ENCODE data around the gene TMPRSS11E.
"Not testable (repeated sequence)": the region's sequence is repeated elsewhere in the genome, so short reads cannot be mapped to it uniquely, and the experiment has no call there.

The TMPRSS11E gene

GRCh38 chr4:68469482-68469881, 22.2 kb downstream of the TMPRSS11E start:
- Mint-ChIP-seq H3K36me3 (ENCODE audit: insufficient read depth) (no peaks in the 10 kb centered on the region), H3K27me3 (no peaks in the 10 kb centered on the region), H3K27ac (no peak overlapping the region), H3K9me3 (no peaks in the 10 kb centered on the region), H3K4me1 (ENCODE audit: low read depth in 2 of 2) (peaks cover 0 to 3% of the 10 kb centered on the region in 2 donors), H3K4me3 (no peak overlapping the region)
- DNase-seq (no peak), ATAC-seq (replicated peaks) (no peak)

GRCh38 chr4:68476191-68476590, 28.9 kb downstream of the TMPRSS11E start:
- no peak for DNase-seq

DNA sequence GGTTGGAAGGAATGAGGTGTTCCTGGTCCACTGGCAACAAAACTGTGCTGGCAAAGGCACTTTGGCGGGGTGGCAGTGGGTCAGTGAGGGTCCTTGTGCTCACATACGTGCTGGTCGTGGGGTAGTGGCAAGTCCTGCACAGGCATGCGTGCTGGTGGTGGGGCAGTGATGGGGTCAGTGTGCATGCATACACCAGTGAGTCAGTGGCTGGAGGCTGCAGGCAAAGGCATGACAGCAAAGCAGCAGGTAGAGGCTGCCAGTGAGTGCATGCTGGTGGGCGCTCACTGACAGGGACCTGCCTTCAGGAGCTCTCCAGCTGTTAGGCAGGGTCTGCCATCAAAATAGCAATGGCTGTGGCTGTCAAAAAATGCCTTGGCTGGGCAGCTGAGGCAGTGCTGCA, 42.1 kb downstream of the TMPRSS11E start:
- no peak for DNase-seq
- Mint-ChIP-seq H3K4me3 (no peak overlapping the region), H3K36me3 (ENCODE audit: insufficient read depth) (no peaks in the 10 kb centered on the region), H3K27me3 (peaks cover 0 to 8% of the 10 kb centered on the region in 2 donors), H3K4me1 (ENCODE audit: low read depth in 2 of 2) (no peaks in the 10 kb centered on the region), H3K27ac (no peak overlapping the region), H3K9me3 (no peaks in the 10 kb centered on the region)
- no peak for ATAC-seq (replicated peaks)

More at GRCh38 chr4:68476191-68476590, 28.9 kb downstream of the TMPRSS11E start:
- Mint-ChIP-seq H3K27me3 (peaks cover 0 to 6% of the 10 kb centered on the region in 2 donors), H3K4me1 (ENCODE audit: low read depth in 2 of 2) (peaks cover 0 to 5% of the 10 kb centered on the region in 2 donors), H3K27ac (no peak overlapping the region), H3K36me3 (ENCODE audit: insufficient read depth) (no peaks in the 10 kb centered on the region), H3K4me3 (no peak overlapping the region), H3K9me3 (no peaks in the 10 kb centered on the region)
- ATAC-seq (replicated peaks): no peak

DNA sequence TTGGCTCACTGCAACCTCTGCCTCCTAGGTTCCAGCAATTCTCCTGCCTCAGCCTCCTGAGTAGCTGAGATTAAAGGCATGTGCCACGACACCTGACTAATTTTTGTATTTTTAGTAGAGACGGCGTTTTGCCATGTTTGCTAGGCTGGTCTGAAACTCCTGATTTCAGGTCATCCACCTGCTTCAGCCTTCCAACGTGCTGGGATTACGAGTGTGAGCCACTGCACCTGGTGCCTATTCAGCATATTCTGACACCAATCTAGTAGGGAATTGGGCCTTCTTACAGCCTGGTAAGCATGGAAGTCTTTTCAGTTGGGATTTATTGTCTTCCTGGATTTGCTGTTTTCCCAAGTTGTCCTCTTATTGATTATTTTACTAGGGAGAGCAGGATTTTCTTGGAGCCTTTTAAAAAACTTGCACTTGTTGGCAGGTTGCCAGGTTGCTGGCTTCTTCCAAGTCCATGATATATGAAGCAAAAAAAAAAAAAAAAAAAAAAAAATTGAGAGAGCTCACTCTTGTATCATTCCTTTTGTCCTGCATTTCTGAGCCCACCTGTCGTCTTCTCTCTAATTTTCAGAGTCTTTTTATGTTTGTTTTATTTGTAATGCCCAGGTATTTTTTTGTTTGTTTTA, 43.7 kb downstream of the TMPRSS11E start:
- no peak for DNase-seq
- no peak for ATAC-seq (replicated peaks)
- Mint-ChIP-seq H3K4me1 (ENCODE audit: low read depth in 2 of 2) (no peaks in the 10 kb centered on the region), H3K36me3 (ENCODE audit: insufficient read depth) (no peaks in the 10 kb centered on the region), H3K9me3 (no peaks in the 10 kb centered on the region), H3K4me3 (no peak overlapping the region), H3K27ac (no peak overlapping the region), H3K27me3 (peaks cover 0 to 8% of the 10 kb centered on the region in 2 donors)

DNA sequence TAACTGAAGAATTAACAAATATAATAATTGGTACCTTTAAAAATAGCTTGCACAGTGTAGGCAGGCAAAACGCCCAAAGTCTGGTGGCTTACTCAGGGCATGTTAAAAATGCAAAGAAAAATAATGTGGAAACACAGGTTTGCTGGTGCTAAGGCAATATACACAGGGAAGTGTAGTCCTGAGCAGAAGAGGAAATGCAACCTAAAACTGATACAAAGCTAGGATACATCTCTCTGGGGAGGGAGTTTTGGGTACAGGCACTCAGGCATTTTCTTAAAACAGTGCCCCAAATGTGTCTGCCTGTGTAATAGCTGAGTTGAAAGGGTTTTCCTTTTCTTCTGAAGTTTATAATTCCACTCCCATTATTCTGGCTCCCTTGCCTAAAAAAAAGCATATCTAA, 47.4 kb downstream of the TMPRSS11E start:
- Mint-ChIP-seq H3K4me1 (ENCODE audit: low read depth in 2 of 2) (no peaks in the 10 kb centered on the region), H3K27ac (peak overlapping the region in 1 of 2 donors; percentile 1)
- ATAC-seq (replicated peaks): no peak

GRCh38 chr4:68498413-68499007, 51.2 kb downstream of the TMPRSS11E start:
- no peaks in the 10 kb centered on the region for H3K9me3 Mint-ChIP-seq
- ATAC-seq (replicated peaks): peak; percentile 85
- H3K4me3 Mint-ChIP-seq: no peak overlapping the region
- H3K36me3 Mint-ChIP-seq (ENCODE audit: insufficient read depth): no peaks in the 10 kb centered on the region
- H3K4me1 Mint-ChIP-seq (ENCODE audit: low read depth in 2 of 2): no peaks in the 10 kb centered on the region
- DNase-seq: peak; percentile 34 to 40 (median 39)
- H3K27ac Mint-ChIP-seq: no peak overlapping the region
- H3K27me3 Mint-ChIP-seq: no peaks in the 10 kb centered on the region

More for the DNA sequence above, 47.4 kb downstream of the TMPRSS11E start:
- Mint-ChIP-seq H3K36me3 (ENCODE audit: insufficient read depth) (no peaks in the 10 kb centered on the region), H3K27me3 (no peaks in the 10 kb centered on the region), H3K9me3 (no peaks in the 10 kb centered on the region), H3K4me3 (no peak overlapping the region)
- no peak for DNase-seq

- H3K27me3 Mint-ChIP-seq: no peaks in the 10 kb centered on the region
- H3K27ac Mint-ChIP-seq: no peak overlapping the region
- H3K9me3 Mint-ChIP-seq: no peaks in the 10 kb centered on the region
- ATAC-seq (replicated peaks): no peak
- no peak overlapping the region for H3K4me3 Mint-ChIP-seq
- no peak for DNase-seq
- H3K36me3 Mint-ChIP-seq (ENCODE audit: insufficient read depth): no peaks in the 10 kb centered on the region
- H3K4me1 Mint-ChIP-seq (ENCODE audit: low read depth in 2 of 2): no peaks in the 10 kb centered on the region
These were observed 51.8 kb downstream of the TMPRSS11E start for GRCh38 chr4:68499021-68499420.

DNA sequence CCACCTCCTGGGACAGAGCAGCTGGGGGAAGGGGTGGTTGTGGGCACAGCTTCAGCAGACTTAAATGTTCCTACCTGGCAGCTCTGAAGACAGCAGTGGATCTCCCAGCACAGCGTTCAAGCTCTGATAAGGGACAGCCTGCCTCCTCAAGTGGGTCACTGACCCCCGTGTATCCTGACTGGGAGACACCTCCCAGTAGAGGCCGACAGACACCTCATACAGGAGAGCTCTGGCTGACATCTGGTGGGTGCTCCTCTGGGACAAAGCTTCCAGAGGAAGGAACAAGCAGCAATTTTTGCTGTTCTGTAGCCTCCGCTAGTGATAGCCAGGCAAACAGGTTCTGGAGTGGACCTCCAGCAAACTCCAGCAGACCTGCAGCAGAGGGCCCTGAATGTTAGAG, 56.2 kb downstream of the TMPRSS11E start:
- not testable (repeated sequence) for H3K4me1 Mint-ChIP-seq (ENCODE audit: low read depth in 2 of 2); H3K9me3 Mint-ChIP-seq; H3K27ac Mint-ChIP-seq; H3K27me3 Mint-ChIP-seq; DNase-seq; ATAC-seq (replicated peaks); H3K4me3 Mint-ChIP-seq; H3K36me3 Mint-ChIP-seq (ENCODE audit: insufficient read depth)

DNA sequence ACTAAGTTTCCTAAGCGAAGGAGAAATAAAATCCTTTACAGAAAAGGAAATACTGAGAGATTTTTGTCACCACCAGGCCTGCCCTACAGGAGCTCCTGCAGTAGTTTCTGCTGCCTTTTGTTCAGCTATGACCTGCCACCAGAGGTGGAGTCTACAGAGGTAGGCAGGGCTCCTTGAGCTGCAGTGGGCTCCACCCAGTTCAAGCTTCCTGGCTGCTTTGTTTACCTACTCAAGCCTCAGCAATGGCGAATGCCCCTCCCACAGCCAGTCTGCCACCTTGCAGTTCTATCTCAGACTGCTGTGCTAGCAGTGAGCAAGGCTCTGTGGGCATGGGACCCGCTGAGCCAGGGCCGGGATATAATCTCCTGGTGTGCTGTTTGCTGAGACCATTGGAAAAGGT, 57.6 kb downstream of the TMPRSS11E start:
- not testable (repeated sequence) for ATAC-seq (replicated peaks)

DNA sequence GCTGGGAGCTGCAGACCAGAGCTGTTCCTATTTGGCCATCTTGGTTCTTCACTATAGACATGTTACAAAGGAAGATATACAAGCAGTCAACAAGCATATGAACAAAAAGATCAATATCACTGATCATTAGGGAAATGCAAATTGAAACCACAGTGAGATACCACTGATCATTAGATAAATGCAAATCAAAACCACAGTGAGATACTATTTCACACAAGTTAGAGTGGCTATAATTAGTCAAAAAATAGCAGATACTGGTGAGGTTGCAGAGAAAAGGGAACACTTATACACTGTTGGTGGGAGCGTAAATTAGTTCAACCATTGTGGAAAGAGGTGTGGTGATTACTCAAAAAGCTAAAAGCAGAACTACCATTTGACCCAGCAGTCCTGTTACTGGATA, 58.2 kb downstream of the TMPRSS11E start:
- not testable (repeated sequence) for ATAC-seq (replicated peaks); H3K9me3 Mint-ChIP-seq; H3K27me3 Mint-ChIP-seq; H3K4me1 Mint-ChIP-seq (ENCODE audit: low read depth in 2 of 2); H3K36me3 Mint-ChIP-seq (ENCODE audit: insufficient read depth); H3K4me3 Mint-ChIP-seq; H3K27ac Mint-ChIP-seq; DNase-seq

More for the DNA sequence above, 57.6 kb downstream of the TMPRSS11E start:
- H3K4me1 Mint-ChIP-seq (ENCODE audit: low read depth in 2 of 2); H3K27ac Mint-ChIP-seq; H3K9me3 Mint-ChIP-seq; H3K4me3 Mint-ChIP-seq; H3K36me3 Mint-ChIP-seq (ENCODE audit: insufficient read depth); H3K27me3 Mint-ChIP-seq: not testable (repeated sequence)
- DNase-seq: peak in 2 of 3 experiments; percentile 2 to 4

DNA sequence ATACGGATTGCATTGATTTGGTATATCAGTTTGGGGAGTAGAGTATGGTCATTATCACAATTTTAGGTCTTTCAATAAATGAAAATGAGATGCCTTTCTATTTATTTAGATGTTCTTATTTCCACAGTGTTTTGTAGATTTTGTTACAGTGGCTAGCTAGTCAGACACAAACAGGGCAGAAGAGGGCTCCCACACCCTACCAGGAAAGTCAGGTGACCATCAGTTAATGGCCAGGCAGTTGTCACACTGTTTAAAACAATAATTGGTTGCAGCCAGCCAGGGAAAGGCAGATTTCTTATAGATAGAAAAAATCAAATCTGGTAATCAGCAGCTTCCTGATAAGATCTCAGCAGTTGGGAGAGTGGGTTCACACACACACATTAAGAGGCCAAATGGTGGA, 71.6 kb downstream of the TMPRSS11E start:
- no peaks in the 10 kb centered on the region for H3K4me1 Mint-ChIP-seq (ENCODE audit: low read depth in 2 of 2)
- no peak overlapping the region for H3K27ac Mint-ChIP-seq
- no peaks in the 10 kb centered on the region for H3K36me3 Mint-ChIP-seq (ENCODE audit: insufficient read depth)
- H3K27me3 Mint-ChIP-seq: peaks cover 0 to 7% of the 10 kb centered on the region in 2 donors
- H3K9me3 Mint-ChIP-seq: no peaks in the 10 kb centered on the region
- ATAC-seq (replicated peaks) (no peak), DNase-seq (no peak)
- no peak overlapping the region for H3K4me3 Mint-ChIP-seq

DNA sequence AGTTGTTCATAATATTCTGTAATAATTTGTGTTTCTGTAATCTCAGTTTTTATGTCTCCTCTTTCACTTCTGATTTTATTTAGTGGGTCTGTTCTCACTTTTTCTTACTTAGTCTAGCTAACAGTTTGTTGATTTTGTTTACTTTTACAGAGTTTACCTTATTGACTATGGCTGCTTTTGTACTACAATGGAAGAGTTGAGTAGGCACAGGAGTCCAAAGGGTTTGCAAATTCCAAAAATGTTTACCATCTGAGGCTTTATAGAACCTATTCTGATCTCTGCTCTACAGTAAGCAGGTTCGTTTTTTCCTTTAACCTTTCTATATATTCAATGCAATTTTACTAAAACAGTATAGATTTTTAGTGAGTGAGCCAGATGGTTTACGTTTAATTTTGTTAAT, 73.7 kb downstream of the TMPRSS11E start:
- no peak for ATAC-seq (replicated peaks)
- H3K4me1 Mint-ChIP-seq (ENCODE audit: low read depth in 2 of 2): no peaks in the 10 kb centered on the region
- no peaks in the 10 kb centered on the region for H3K36me3 Mint-ChIP-seq (ENCODE audit: insufficient read depth)
- no peak overlapping the region for H3K4me3 Mint-ChIP-seq
- peaks cover 0 to 7% of the 10 kb centered on the region in 2 donors for H3K27me3 Mint-ChIP-seq
- no peaks in the 10 kb centered on the region for H3K9me3 Mint-ChIP-seq
- no peak overlapping the region for H3K27ac Mint-ChIP-seq
- no peak for DNase-seq

DNA sequence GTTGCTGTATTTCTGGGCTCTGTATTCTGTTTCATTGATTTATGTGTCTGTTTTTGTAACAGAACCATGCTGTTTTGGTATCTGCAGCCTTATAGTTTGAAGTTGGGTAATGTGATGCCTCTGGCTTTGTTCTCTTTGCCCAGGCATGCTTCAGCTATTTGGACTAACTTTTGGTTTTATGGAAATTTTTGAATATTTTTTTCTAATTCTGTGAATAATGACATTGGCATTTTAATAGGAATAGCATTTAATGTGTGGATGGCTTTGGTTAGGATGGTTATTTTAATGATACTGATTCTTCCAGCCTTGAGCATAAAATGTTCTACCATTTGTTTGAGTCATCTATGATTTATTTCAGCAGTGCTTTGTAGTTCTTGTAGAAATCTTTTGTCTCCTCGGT, 75.0 kb downstream of the TMPRSS11E start:
- not testable (repeated sequence) for H3K27ac Mint-ChIP-seq; H3K36me3 Mint-ChIP-seq (ENCODE audit: insufficient read depth); H3K4me1 Mint-ChIP-seq (ENCODE audit: low read depth in 2 of 2); DNase-seq; H3K27me3 Mint-ChIP-seq; H3K9me3 Mint-ChIP-seq; H3K4me3 Mint-ChIP-seq; ATAC-seq (replicated peaks)

DNA sequence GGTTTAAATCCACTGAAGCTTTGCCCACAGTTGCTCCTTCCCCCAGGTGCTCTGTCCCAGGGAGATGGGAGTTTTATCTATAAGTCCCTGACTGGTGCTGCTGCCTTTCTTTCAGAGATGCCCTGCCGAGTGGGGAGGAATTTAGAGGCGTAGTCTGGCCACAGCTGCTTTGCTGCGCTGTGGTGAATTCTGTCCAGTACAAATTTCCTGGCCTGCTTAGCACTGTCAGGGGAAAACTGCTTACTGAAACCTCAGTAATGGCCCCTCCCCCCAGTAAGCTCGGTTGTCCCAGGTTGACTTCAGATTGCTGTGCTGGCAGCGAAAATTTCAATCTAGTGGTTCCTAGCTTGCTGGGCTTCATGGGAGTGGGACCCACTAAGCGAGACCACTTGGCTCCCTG, 88.7 kb downstream of the TMPRSS11E start:
- Mint-ChIP-seq H3K36me3 (ENCODE audit: insufficient read depth) (no peaks in the 10 kb centered on the region), H3K9me3 (peaks cover 6 to 10% of the 10 kb centered on the region in 2 donors), H3K27ac (no peak overlapping the region), H3K4me3 (no peak overlapping the region), H3K27me3 (peaks cover 0 to 7% of the 10 kb centered on the region in 2 donors), H3K4me1 (ENCODE audit: low read depth in 2 of 2) (no peaks in the 10 kb centered on the region)
- no peak for DNase-seq
- no peak for ATAC-seq (replicated peaks)
